ENCODE results near the gene ADAMTSL1.

ADAMTSL1 gene

DNA sequence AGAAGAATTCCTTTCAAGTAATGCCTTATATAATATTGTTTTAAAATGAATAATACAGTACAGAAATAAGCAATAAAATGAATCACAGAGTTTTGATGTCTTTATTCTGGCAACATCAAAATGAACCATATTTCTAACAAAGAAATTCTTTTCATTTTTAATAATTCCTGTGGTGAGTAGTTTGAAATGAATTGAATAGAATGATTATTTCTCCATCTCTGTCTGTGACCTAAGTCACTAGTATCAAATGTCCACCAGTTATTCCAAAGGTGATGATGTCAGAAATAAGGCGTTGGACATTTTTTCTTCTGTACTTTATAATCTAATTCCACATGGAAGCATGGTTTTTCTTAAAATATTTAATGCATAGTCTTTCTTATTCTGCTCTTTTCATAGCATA lies 106.2 kb downstream of the ADAMTSL1 start:
- TF ChIP-seq, protein P1, sequence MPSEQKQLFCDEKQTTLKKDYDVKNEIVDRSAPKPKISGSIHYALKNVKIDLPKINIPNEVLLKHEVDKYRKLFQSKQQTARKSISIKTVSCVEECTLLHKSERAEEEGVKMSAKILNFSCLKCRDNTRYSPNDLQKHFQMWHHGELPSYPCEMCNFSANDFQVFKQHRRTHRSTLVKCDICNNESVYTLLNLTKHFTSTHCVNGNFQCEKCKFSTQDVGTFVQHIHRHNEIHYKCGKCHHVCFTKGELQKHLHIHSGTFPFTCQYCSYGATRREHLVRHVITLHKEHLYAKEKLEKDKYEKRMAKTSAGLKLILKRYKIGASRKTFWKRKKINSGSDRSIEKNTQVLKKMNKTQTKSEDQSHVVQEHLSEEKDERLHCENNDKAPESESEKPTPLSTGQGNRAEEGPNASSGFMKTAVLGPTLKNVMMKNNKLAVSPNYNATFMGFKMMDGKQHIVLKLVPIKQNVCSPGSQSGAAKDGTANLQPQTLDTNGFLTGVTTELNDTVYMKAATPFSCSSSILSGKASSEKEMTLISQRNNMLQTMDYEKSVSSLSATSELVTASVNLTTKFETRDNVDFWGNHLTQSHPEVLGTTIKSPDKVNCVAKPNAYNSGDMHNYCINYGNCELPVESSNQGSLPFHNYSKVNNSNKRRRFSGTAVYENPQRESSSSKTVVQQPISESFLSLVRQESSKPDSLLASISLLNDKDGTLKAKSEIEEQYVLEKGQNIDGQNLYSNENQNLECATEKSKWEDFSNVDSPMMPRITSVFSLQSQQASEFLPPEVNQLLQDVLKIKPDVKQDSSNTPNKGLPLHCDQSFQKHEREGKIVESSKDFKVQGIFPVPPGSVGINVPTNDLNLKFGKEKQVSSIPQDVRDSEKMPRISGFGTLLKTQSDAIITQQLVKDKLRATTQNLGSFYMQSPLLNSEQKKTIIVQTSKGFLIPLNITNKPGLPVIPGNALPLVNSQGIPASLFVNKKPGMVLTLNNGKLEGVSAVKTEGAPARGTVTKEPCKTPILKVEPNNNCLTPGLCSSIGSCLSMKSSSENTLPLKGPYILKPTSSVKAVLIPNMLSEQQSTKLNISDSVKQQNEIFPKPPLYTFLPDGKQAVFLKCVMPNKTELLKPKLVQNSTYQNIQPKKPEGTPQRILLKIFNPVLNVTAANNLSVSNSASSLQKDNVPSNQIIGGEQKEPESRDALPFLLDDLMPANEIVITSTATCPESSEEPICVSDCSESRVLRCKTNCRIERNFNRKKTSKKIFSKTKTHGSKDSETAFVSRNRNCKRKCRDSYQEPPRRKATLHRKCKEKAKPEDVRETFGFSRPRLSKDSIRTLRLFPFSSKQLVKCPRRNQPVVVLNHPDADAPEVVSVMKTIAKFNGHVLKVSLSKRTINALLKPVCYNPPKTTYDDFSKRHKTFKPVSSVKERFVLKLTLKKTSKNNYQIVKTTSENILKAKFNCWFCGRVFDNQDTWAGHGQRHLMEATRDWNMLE (tag by site-specific recombination; conservative IDR thresholded peaks at IDR 0.05; ENCODE audit: low read depth), result no peak
- TF ChIP-seq ZNF785 (tag by site-specific recombination; IDR thresholded peaks at IDR 0.05) (no peak), ZBTB21 (tag by site-specific recombination; IDR thresholded peaks at IDR 0.05) (no peak), KLF8 (tag by site-specific recombination; IDR thresholded peaks at IDR 0.05) (no peak), ZNF610 (tag by site-specific recombination; IDR thresholded peaks at IDR 0.05; ENCODE audit: borderline replicate concordance) (no peak)
- TF ChIP-seq, protein P2, sequence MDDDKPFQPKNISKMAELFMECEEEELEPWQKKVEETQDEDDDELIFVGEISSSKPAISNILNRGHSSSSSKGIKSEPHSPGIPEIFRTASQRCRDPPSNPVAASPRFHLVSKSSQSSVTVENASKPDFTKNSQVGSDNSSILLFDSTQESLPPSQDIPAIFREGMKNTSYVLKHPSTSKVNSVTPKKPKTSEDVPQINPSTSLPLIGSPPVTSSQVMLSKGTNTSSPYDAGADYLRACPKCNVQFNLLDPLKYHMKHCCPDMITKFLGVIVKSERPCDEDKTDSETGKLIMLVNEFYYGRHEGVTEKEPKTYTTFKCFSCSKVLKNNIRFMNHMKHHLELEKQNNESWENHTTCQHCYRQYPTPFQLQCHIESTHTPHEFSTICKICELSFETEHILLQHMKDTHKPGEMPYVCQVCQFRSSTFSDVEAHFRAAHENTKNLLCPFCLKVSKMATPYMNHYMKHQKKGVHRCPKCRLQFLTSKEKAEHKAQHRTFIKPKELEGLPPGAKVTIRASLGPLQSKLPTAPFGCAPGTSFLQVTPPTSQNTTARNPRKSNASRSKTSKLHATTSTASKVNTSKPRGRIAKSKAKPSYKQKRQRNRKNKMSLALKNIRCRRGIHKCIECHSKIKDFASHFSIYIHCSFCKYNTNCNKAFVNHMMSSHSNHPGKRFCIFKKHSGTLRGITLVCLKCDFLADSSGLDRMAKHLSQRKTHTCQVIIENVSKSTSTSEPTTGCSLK (tag by site-specific recombination; IDR thresholded peaks at IDR 0.05), result no peak
- Histone ChIP-seq H3K27ac (ENCODE audit: extremely low read depth, low read depth, low read length) (no peak overlapping the region), H3K4me1 (ENCODE audit: control insufficient read depth, insufficient read depth, low read length) (no peaks in the 10 kb centered on the region), H3K36me3 (ENCODE audit: control insufficient read depth in 2 of 2, insufficient read depth in 1 of 2, low read length in 2 of 2) (no peaks in the 10 kb centered on the region), H3K9me3 (ENCODE audit: control insufficient read depth, insufficient read depth, low read depth, low read length) (no peaks in the 10 kb centered on the region), H3K4me3 (ENCODE audit: low read depth, low read length) (no peak overlapping the region)
- POLR2A ChIA-PET, result no interaction called here
- CTCF ChIA-PET, result no interaction called here

DNA sequence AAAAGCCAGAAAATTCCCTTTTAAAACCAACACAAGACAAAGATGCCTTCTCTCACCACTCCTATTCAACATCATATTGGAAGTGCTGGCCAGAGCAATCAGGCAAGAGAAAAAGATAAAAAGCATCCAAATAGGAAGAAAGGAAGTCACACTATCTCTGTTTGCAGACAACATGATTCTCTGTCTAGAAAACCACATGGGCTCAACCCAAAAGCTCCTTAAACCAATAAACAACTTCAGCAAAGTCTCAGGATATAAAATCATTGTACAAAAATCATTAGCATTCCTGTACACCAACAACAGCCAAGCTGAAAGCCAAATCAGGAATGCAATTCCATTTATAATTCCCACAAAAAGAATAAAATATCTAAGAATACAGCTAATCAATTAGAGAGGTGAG lies 112.0 kb downstream of the ADAMTSL1 start:
- ChIA-PET POLR2A (no interaction called here), CTCF (interaction anchor here (0.6 kb wide), 1 partner anchor 148 kb away, joined by 4 read pairs; no protein-coding TSS in a partner anchor)
- Histone ChIP-seq H3K27ac (ENCODE audit: extremely low read depth, low read depth, low read length) (no peak overlapping the region), H3K9me3 (ENCODE audit: control insufficient read depth, insufficient read depth, low read depth, low read length) (no peaks in the 10 kb centered on the region), H3K36me3 (ENCODE audit: control insufficient read depth in 2 of 2, insufficient read depth in 1 of 2, low read length in 2 of 2) (no peaks in the 10 kb centered on the region), H3K4me1 (ENCODE audit: control insufficient read depth, insufficient read depth, low read length) (no peaks in the 10 kb centered on the region), H3K4me3 (ENCODE audit: low read depth, low read length) (no peak overlapping the region)
- TF ChIP-seq ZNF707 (tag by site-specific recombination; IDR thresholded peaks at IDR 0.05) (no peak), ZNF121 (tag by site-specific recombination; IDR thresholded peaks at IDR 0.05) (no peak), ZNF776 (tag by site-specific recombination; IDR thresholded peaks at IDR 0.05; ENCODE audit: borderline replicate concordance) (no peak), ZNF174 (tag by site-specific recombination; IDR thresholded peaks at IDR 0.05) (no peak), ZNF341 (tag by site-specific recombination; IDR thresholded peaks at IDR 0.05; ENCODE audit: low read depth) (no peak), ZNF558 (tag by site-specific recombination; IDR thresholded peaks at IDR 0.05) (no peak)
- TF ChIP-seq, protein P3, sequence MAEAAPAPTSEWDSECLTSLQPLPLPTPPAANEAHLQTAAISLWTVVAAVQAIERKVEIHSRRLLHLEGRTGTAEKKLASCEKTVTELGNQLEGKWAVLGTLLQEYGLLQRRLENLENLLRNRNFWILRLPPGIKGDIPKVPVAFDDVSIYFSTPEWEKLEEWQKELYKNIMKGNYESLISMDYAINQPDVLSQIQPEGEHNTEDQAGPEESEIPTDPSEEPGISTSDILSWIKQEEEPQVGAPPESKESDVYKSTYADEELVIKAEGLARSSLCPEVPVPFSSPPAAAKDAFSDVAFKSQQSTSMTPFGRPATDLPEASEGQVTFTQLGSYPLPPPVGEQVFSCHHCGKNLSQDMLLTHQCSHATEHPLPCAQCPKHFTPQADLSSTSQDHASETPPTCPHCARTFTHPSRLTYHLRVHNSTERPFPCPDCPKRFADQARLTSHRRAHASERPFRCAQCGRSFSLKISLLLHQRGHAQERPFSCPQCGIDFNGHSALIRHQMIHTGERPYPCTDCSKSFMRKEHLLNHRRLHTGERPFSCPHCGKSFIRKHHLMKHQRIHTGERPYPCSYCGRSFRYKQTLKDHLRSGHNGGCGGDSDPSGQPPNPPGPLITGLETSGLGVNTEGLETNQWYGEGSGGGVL (tag by site-specific recombination; IDR thresholded peaks at IDR 0.05), result no peak

DNA sequence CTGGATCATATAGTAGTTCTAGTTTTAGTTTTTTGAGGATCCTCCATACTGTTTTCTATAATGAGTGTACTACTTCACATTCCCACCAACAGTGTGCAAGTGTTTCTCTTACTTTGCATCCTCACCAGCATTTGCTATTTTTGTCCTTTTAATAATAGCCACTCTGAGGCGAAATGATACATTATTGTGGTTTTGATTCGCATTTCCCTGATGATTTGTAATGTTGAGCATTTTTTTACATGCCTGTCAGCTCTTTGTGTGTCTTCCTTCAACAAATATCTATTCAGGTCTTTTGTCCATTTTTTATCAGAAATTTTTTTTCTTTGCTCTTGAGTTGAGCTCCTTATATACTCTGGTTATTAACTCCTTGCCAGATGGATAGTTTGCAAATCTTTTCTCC lies 114.0 kb downstream of the ADAMTSL1 start:
- Histone ChIP-seq H3K9me3 (ENCODE audit: control insufficient read depth, insufficient read depth, low read depth, low read length) (no peaks in the 10 kb centered on the region), H3K27ac (ENCODE audit: extremely low read depth, low read depth, low read length) (no peak overlapping the region), H3K36me3 (ENCODE audit: control insufficient read depth in 2 of 2, insufficient read depth in 1 of 2, low read length in 2 of 2) (no peaks in the 10 kb centered on the region), H3K4me3 (ENCODE audit: low read depth, low read length) (no peak overlapping the region), H3K4me1 (ENCODE audit: control insufficient read depth, insufficient read depth, low read length) (no peaks in the 10 kb centered on the region)
- ChIA-PET POLR2A (no interaction called here), CTCF (interaction anchor here (1.2 kb wide), 1 partner anchor 332 kb away, joined by 6 read pairs; no protein-coding TSS in a partner anchor)
- TF ChIP-seq GLI2 (tag by site-specific recombination; IDR thresholded peaks at IDR 0.05; ENCODE audit: borderline replicate concordance, low read depth) (no peak), ZFP41 (tag by site-specific recombination; IDR thresholded peaks at IDR 0.05; ENCODE audit: borderline replicate concordance) (no peak), ZBTB20 (tag by site-specific recombination; IDR thresholded peaks at IDR 0.05) (no peak), ZBTB21 (tag by site-specific recombination; IDR thresholded peaks at IDR 0.05) (no peak), ZEB2 (tag by site-specific recombination; IDR thresholded peaks at IDR 0.05) (no peak), ZNF530 (tag by site-specific recombination; IDR thresholded peaks at IDR 0.05; ENCODE audit: low read depth) (no peak), ZNF155 (tag by site-specific recombination; IDR thresholded peaks at IDR 0.05) (no peak), ZNF600 (tag by site-specific recombination; IDR thresholded peaks at IDR 0.05) (no peak), ZNF670 (tag by site-specific recombination; IDR thresholded peaks at IDR 0.05; ENCODE audit: low read depth) (no peak), ZNF473 (tag by site-specific recombination; IDR thresholded peaks at IDR 0.05) (no peak), WT1 (tag by site-specific recombination; IDR thresholded peaks at IDR 0.05) (no peak), ZNF426 (tag by site-specific recombination; IDR thresholded peaks at IDR 0.05) (no peak)
